Limb (tissue), 2 donors: ENCODE measurements around the gene TRAPPC1.
"Not testable (repeated sequence)": the region's sequence is repeated elsewhere in the genome, so short reads cannot be mapped to it uniquely, and the experiment has no call there.

Source experiments
- DNase-seq, 2 donors: peaks; one replicate each; pipeline ENCODE4 v3.0.0-alpha.2; 2016; ENCODE audit errors: extremely low spot score in 2 of 2

TRAPPC1 gene

GRCh38 chr17:7931709-7932482, at the start of gene TRAPPC1, which contains the start of gene CNTROB:
Gene TRAPPC1 (minus strand): TSS chr17:7931946. CDS start chr17:7931829, 117 bp downstream.
Gene CNTROB (plus strand): TSS chr17:7932206. CDS start chr17:7933080, 874 bp downstream.
- DNase-seq: peak; percentile 100

GRCh38 chr17:7977805-7978204, 46.1 kb upstream of the TRAPPC1 start:
- no peak for DNase-seq

GRCh38 chr17:7977039-7977438, 45.3 kb upstream of the TRAPPC1 start:
- no peak for DNase-seq

- no peak for DNase-seq
These were observed 42.9 kb upstream of the TRAPPC1 start for GRCh38 chr17:7974638-7975131.

- DNase-seq: no peak
These were observed 40.5 kb upstream of the TRAPPC1 start for GRCh38 chr17:7972131-7972785.

- no peak for DNase-seq
These were observed 39.9 kb upstream of the TRAPPC1 start for GRCh38 chr17:7971651-7972050.

- no peak for DNase-seq
These were observed 37.7 kb upstream of the TRAPPC1 start for GRCh38 chr17:7969433-7969832.

- DNase-seq: no peak
These were observed 36.0 kb upstream of the TRAPPC1 start for GRCh38 chr17:7967751-7968150.

- DNase-seq: no peak
These were observed 29.7 kb upstream of the TRAPPC1 start for GRCh38 chr17:7961421-7961820.

GRCh38 chr17:7959503-7960253, 27.9 kb upstream of the TRAPPC1 start:
- no peak for DNase-seq

- peak; percentile 42 to 56 for DNase-seq
These were observed 24.7 kb upstream of the TRAPPC1 start for GRCh38 chr17:7956228-7956965.

GRCh38 chr17:7955414-7956227, 23.9 kb upstream of the TRAPPC1 start:
- DNase-seq: no peak

- DNase-seq: not testable (repeated sequence)
These were observed 21.5 kb upstream of the TRAPPC1 start for GRCh38 chr17:7953266-7953665.

GRCh38 chr17:7951143-7951792, 19.5 kb upstream of the TRAPPC1 start:
- DNase-seq: no peak

GRCh38 chr17:7950578-7950977, 18.8 kb upstream of the TRAPPC1 start:
- DNase-seq: no peak

- DNase-seq: no peak
These were observed 15.9 kb upstream of the TRAPPC1 start for GRCh38 chr17:7947651-7948050.

GRCh38 chr17:7946441-7946840, 14.7 kb upstream of the TRAPPC1 start:
- no peak for DNase-seq

- DNase-seq: no peak
These were observed 13.9 kb upstream of the TRAPPC1 start for GRCh38 chr17:7945651-7946050.

GRCh38 chr17:7944326-7944725, 12.6 kb upstream of the TRAPPC1 start:
- no peak for DNase-seq

GRCh38 chr17:7943291-7943690, 11.5 kb upstream of the TRAPPC1 start:
- no peak for DNase-seq
